Measurements from ENCODE around the gene SLC25A34. TPM values are rescaled to one million over a fixed set of nuclear protein-coding genes. Genes with fewer than 3 reads are reported as not detected.

The SLC25A34 gene
- total and polyA plus RNA-seq, 2 of the 13 experiments (the other 11 are each of a cell fraction or from before 2014, with no cell fraction given): 0.13 to 0.18 TPM

DNA sequence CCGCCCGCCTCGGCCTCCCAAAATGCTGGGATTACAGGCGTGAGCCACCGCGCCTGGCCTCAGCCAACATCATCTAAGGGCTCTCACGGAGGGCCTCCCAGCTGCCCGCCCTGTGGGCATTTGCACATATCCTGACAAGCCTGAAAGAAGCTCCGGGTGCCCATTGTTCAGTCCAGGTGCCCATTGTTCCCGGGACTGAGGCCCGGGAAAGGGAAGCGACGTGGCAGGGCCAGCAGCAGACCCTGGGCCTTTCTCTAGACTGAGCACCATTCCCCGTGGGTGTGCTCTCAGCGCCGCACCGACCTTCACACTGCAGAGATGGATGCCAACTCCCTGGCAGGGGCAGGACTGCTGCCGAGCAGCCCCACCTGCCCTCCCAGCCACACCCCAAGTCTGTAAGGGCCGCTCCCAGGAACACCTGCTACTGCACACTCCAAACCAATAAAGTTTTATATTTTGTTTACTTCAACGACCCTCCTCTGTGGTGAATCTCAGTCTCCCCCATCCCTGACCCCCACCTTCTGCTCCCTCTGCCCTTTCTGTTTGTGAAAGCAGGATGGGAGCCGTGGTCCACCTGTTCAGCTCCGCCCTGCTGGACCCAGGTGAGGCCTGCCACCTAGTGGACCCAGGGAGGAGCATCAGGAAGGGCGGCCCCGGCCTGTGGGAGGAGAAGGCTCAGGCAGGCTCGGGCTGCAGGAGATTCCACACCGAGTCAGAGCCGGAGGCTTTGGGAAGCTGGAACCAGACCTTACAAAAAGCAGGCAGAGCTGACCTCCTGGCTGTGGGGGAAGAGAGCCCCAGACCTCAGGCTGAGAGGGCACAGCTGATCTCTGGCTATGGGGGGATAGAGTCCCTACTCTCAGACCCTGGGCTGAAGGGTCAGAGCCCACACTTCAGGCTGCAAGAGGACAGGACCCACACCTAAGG is 5.1 kb downstream of the SLC25A34 start (continued):
- TF ChIP-seq ZNF790 (CRISPR knock-in tag; IDR thresholded peaks at IDR 0.05; ENCODE audit: borderline replicate concordance) (no peak), HCFC1 (IDR thresholded peaks at IDR 0.05; ENCODE audit: low read depth, low read length) (no peak), ELF4 (CRISPR knock-in tag; IDR thresholded peaks at IDR 0.05; ENCODE audit: borderline replicate concordance) (no peak), ZNF446 (CRISPR knock-in tag; IDR thresholded peaks at IDR 0.05) (no peak), PHF8 (CRISPR knock-in tag; IDR thresholded peaks at IDR 0.05) (0 out of 2 replicates have a peak, but pooled peaks have one; percentile 36), ZMYM3 (CRISPR knock-in tag; IDR thresholded peaks at IDR 0.05) (no peak; the same call in 1 of the 2 replicates), NFE2L1 (CRISPR knock-in tag; IDR thresholded peaks at IDR 0.05; ENCODE audit: borderline replicate concordance) (no peak), MEIS1 (CRISPR knock-in tag; IDR thresholded peaks at IDR 0.05; ENCODE audit: borderline replicate concordance) (no peak), SP5 (CRISPR knock-in tag; IDR thresholded peaks at IDR 0.05; ENCODE audit: borderline replicate concordance, low read depth) (peak; percentile 85), ZNF570 (CRISPR knock-in tag; IDR thresholded peaks at IDR 0.05; ENCODE audit: borderline replicate concordance) (no peak), ZNF775 (CRISPR knock-in tag; IDR thresholded peaks at IDR 0.05; ENCODE audit: borderline replicate concordance) (no peak), ZNF235 (CRISPR knock-in tag; IDR thresholded peaks at IDR 0.05; ENCODE audit: borderline replicate concordance) (no peak), ZNF350 (CRISPR knock-in tag; IDR thresholded peaks at IDR 0.05; ENCODE audit: borderline replicate concordance, low read depth) (no peak; the same call in 1 of the 2 replicates), CC2D1A (CRISPR knock-in tag; IDR thresholded peaks at IDR 0.05) (no peak), AGO2 (optimal IDR thresholded peaks at IDR 0.05; ENCODE audit: low read depth, low read length) (peak; percentile 31)
- TF ChIP-seq, protein P1, sequence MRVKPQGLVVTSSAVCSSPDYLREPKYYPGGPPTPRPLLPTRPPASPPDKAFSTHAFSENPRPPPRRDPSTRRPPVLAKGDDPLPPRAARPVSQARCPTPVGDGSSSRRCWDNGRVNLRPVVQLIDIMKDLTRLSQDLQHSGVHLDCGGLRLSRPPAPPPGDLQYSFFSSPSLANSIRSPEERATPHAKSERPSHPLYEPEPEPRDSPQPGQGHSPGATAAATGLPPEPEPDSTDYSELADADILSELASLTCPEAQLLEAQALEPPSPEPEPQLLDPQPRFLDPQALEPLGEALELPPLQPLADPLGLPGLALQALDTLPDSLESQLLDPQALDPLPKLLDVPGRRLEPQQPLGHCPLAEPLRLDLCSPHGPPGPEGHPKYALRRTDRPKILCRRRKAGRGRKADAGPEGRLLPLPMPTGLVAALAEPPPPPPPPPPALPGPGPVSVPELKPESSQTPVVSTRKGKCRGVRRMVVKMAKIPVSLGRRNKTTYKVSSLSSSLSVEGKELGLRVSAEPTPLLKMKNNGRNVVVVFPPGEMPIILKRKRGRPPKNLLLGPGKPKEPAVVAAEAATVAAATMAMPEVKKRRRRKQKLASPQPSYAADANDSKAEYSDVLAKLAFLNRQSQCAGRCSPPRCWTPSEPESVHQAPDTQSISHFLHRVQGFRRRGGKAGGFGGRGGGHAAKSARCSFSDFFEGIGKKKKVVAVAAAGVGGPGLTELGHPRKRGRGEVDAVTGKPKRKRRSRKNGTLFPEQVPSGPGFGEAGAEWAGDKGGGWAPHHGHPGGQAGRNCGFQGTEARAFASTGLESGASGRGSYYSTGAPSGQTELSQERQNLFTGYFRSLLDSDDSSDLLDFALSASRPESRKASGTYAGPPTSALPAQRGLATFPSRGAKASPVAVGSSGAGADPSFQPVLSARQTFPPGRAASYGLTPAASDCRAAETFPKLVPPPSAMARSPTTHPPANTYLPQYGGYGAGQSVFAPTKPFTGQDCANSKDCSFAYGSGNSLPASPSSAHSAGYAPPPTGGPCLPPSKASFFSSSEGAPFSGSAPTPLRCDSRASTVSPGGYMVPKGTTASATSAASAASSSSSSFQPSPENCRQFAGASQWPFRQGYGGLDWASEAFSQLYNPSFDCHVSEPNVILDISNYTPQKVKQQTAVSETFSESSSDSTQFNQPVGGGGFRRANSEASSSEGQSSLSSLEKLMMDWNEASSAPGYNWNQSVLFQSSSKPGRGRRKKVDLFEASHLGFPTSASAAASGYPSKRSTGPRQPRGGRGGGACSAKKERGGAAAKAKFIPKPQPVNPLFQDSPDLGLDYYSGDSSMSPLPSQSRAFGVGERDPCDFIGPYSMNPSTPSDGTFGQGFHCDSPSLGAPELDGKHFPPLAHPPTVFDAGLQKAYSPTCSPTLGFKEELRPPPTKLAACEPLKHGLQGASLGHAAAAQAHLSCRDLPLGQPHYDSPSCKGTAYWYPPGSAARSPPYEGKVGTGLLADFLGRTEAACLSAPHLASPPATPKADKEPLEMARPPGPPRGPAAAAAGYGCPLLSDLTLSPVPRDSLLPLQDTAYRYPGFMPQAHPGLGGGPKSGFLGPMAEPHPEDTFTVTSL (CRISPR knock-in tag; IDR thresholded peaks at IDR 0.05; ENCODE audit: borderline replicate concordance): no peak
- TF ChIP-seq, protein P2, sequence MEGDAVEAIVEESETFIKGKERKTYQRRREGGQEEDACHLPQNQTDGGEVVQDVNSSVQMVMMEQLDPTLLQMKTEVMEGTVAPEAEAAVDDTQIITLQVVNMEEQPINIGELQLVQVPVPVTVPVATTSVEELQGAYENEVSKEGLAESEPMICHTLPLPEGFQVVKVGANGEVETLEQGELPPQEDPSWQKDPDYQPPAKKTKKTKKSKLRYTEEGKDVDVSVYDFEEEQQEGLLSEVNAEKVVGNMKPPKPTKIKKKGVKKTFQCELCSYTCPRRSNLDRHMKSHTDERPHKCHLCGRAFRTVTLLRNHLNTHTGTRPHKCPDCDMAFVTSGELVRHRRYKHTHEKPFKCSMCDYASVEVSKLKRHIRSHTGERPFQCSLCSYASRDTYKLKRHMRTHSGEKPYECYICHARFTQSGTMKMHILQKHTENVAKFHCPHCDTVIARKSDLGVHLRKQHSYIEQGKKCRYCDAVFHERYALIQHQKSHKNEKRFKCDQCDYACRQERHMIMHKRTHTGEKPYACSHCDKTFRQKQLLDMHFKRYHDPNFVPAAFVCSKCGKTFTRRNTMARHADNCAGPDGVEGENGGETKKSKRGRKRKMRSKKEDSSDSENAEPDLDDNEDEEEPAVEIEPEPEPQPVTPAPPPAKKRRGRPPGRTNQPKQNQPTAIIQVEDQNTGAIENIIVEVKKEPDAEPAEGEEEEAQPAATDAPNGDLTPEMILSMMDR (CRISPR knock-in tag; IDR thresholded peaks at IDR 0.05): peak; percentile 99
- TF ChIP-seq, protein P3, sequence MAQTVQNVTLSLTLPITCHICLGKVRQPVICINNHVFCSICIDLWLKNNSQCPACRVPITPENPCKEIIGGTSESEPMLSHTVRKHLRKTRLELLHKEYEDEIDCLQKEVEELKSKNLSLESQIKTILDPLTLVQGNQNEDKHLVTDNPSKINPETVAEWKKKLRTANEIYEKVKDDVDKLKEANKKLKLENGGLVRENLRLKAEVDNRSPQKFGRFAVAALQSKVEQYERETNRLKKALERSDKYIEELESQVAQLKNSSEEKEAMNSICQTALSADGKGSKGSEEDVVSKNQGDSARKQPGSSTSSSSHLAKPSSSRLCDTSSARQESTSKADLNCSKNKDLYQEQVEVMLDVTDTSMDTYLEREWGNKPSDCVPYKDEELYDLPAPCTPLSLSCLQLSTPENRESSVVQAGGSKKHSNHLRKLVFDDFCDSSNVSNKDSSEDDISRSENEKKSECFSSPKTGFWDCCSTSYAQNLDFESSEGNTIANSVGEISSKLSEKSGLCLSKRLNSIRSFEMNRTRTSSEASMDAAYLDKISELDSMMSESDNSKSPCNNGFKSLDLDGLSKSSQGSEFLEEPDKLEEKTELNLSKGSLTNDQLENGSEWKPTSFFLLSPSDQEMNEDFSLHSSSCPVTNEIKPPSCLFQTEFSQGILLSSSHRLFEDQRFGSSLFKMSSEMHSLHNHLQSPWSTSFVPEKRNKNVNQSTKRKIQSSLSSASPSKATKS (CRISPR knock-in tag; IDR thresholded peaks at IDR 0.05): no peak
